G401.6 (cell line): Measurements from ENCODE around the gene CDK14.

ENCODE experiments used
- FAIRE-seq: peaks from 2 replicates; lab custom pipeline; 2012; peaks lifted over from hg19 to GRCh38; lab: Jason Lieb, UNC

The CDK14 gene

GRCh38 chr7:90595801-90596670, at the start of gene CDK14:
Gene CDK14, plus strand, starts transcription at chr7:90596321. Its CDS starts 307 bp downstream, at chr7:90596628.
- no peak for FAIRE-seq

GRCh38 chr7:90551036-90551435, 45.1 kb upstream of the CDK14 start:
- no peak for FAIRE-seq

GRCh38 chr7:90552521-90552920, 43.6 kb upstream of the CDK14 start:
- FAIRE-seq: no peak

- FAIRE-seq: no peak
These were observed 35.4 kb upstream of the CDK14 start for GRCh38 chr7:90560730-90561129.

- no peak for FAIRE-seq
These were observed 32.8 kb upstream of the CDK14 start for GRCh38 chr7:90563286-90563685.

- FAIRE-seq: no peak
These were observed 31.7 kb upstream of the CDK14 start for GRCh38 chr7:90564455-90564854.

- no peak for FAIRE-seq
These were observed 27.9 kb upstream of the CDK14 start for GRCh38 chr7:90568213-90568612.

GRCh38 chr7:90569368-90569767, 26.8 kb upstream of the CDK14 start:
- no peak for FAIRE-seq

- no peak for FAIRE-seq
These were observed 25.7 kb upstream of the CDK14 start for GRCh38 chr7:90570373-90570959.

GRCh38 chr7:90574146-90574819, 21.8 kb upstream of the CDK14 start:
- FAIRE-seq: no peak

GRCh38 chr7:90574820-90575187, 21.3 kb upstream of the CDK14 start:
- no peak for FAIRE-seq

GRCh38 chr7:90579181-90579688, 16.9 kb upstream of the CDK14 start:
- FAIRE-seq: no peak

GRCh38 chr7:90580051-90580450, 16.1 kb upstream of the CDK14 start:
- no peak for FAIRE-seq

- FAIRE-seq: no peak
These were observed 14.0 kb upstream of the CDK14 start for GRCh38 chr7:90582164-90582563.

- no peak for FAIRE-seq
These were observed 11.7 kb upstream of the CDK14 start for GRCh38 chr7:90584378-90584777.

- no peak for FAIRE-seq
These were observed 10.0 kb upstream of the CDK14 start for GRCh38 chr7:90586091-90586490.

GRCh38 chr7:90587766-90588165, 8.4 kb upstream of the CDK14 start:
- no peak for FAIRE-seq

- no peak for FAIRE-seq
These were observed 4.1 kb upstream of the CDK14 start for GRCh38 chr7:90592033-90592432.

- FAIRE-seq: no peak
These were observed 2.9 kb upstream of the CDK14 start for GRCh38 chr7:90593205-90593604.

GRCh38 chr7:90594751-90595317, 1.3 kb upstream of the CDK14 start:
- FAIRE-seq: no peak

GRCh38 chr7:90595342-90595800, 750 bp upstream of the CDK14 start:
- no peak for FAIRE-seq

GRCh38 chr7:90596671-90597562, 796 bp downstream of the CDK14 start:
- no peak for FAIRE-seq
